Retina (tissue), 1 donor: Measurements from ENCODE around the gene PLPPR4.

ENCODE experiments used
- DNase-seq: peaks from one replicate; pipeline ENCODE4 v3.0.0-alpha.2; 2016

PLPPR4 gene

GRCh38 chr1:99352821-99353220 is 88.5 kb downstream of the PLPPR4 start:
- no peak for DNase-seq

- DNase-seq = no peak
Measured at GRCh38 chr1:99358770-99359169, 94.5 kb downstream of the PLPPR4 start.
